SK-N-SH (cell line): ENCODE data around the gene JAG1. TPM values are rescaled to one million over a fixed set of nuclear protein-coding genes. Genes with fewer than 3 reads are reported as not detected.

Experiments
- CTCF ChIA-PET: fragments of 300-600, 350-600 bp; formaldehyde crosslinking; extraction: SDS; loops from one replicate; lab custom pipeline; 2021; lab: Yijun Ruan, JAX
- POLR2A ChIA-PET: fragments of 350-600 bp; sonication (Branson Sonifier 250); formaldehyde crosslinking; extraction: SDS; loops from one replicate; lab custom pipeline; 2020; ENCODE audit warnings: antibody characterized with exemption, inconsistent platforms; lab: Yijun Ruan, JAX
- DNase-seq: peaks from one replicate; pipeline ENCODE4 v3.0.0; 2012
- H2AFZ ChIP-seq: fragments of 200-600 bp; sonication (generic); 2 replicates; pipeline ENCODE4 v1.8.1; 2016; ENCODE audit warnings: antibody characterized with exemption, mild to moderate bottlenecking, low read depth
- H3F3A ChIP-seq: fragments of 200-600 bp; sonication (generic); replicated peaks from 2 replicates; pipeline ENCODE3; 2016; ENCODE audit warnings: antibody characterized with exemption, mild to moderate bottlenecking; ENCODE audit not compliant: insufficient read depth
- H3K27ac ChIP-seq, 2 experiments: fragments of 200-500 bp in 1 of 2; fragments of 200-600 bp in 1 of 2; sonication (Bioruptor generic) in 1 of 2; sonication (generic), shearing (Covaris generic) in 1 of 2; 2 replicates each; pipeline versions ENCODE4 v1.5.1 to v1.6.1; 2014 to 2016; ENCODE audit warnings: low read depth in 2 of 2, inconsistent platforms in 1 of 2, low read length in 1 of 2, mild to moderate bottlenecking in 1 of 2, mixed read lengths in 1 of 2
- H3K27me3 ChIP-seq: fragments of 200-600 bp; sonication (generic), shearing (Covaris generic); 2 replicates; pipeline ENCODE4 v1.6.1; 2016; ENCODE audit warnings: mixed run types; ENCODE audit not compliant: insufficient read depth
- H3K36me3 ChIP-seq, 2 experiments: fragments of 200-500 bp in 1 of 2; fragments of 200-600 bp in 1 of 2; sonication (Bioruptor generic) in 1 of 2; sonication (generic) in 1 of 2; replicated peaks in 1 of 2; 2 replicates each; pipeline versions ENCODE3 to v1.5.1; 2014 to 2016; ENCODE audit warnings: low read length in 1 of 2, mild to moderate bottlenecking in 1 of 2; ENCODE audit not compliant: insufficient read depth in 2 of 2, control insufficient read depth in 1 of 2
- H3K4me1 ChIP-seq, 2 experiments: fragments of 200-500 bp in 1 of 2; fragments of 200-600 bp in 1 of 2; sonication (Bioruptor generic) in 1 of 2; sonication (generic), shearing (Covaris generic) in 1 of 2; 2 replicates each; pipeline versions ENCODE4 v1.5.1 to v1.6.1; 2014 to 2016; ENCODE audit warnings: low read depth in 1 of 2, low read length in 1 of 2, mixed run types in 1 of 2; ENCODE audit not compliant: insufficient read depth in 2 of 2, control insufficient read depth in 1 of 2
- H3K4me2 ChIP-seq: fragments of 200-600 bp; sonication (generic), shearing (Covaris generic); 2 replicates; pipeline ENCODE4 v1.6.1; 2017; ENCODE audit warnings: mixed run types
- H3K4me3 ChIP-seq, 2 experiments: fragments of 200-500 bp in 1 of 2; fragments of 200-600 bp in 1 of 2; sonication (Bioruptor generic) in 1 of 2; sonication (generic), shearing (Covaris generic) in 1 of 2; 2 replicates each; pipeline versions ENCODE4 v1.5.1 to v1.8.1; 2014 to 2016; ENCODE audit warnings: low read depth in 2 of 2, inconsistent platforms in 1 of 2, low read length in 1 of 2, mild to moderate bottlenecking in 1 of 2, mixed read lengths in 1 of 2, moderate library complexity in 1 of 2
- H3K79me2 ChIP-seq: fragments of 200-600 bp; sonication (generic); 2 replicates; pipeline ENCODE4 v1.8.1; 2017; ENCODE audit warnings: mild to moderate bottlenecking; ENCODE audit not compliant: insufficient read depth
- H3K9ac ChIP-seq: fragments of 200-600 bp; sonication (generic); 2 replicates; pipeline ENCODE4 v1.6.1; 2017; ENCODE audit warnings: mixed run types
- H3K9me2 ChIP-seq: fragments of 200-600 bp; sonication (generic); 2 replicates; pipeline ENCODE4 v1.6.1; 2017; ENCODE audit warnings: mixed run types
- H3K9me3 ChIP-seq: fragments of 200-600 bp; sonication (generic); 2 replicates; pipeline ENCODE4 v1.6.1; 2017; ENCODE audit warnings: mixed run types, mild to moderate bottlenecking, moderate library complexity
- H4K20me1 ChIP-seq: fragments of 200-600 bp; sonication (generic); 2 replicates; pipeline ENCODE4 v1.6.1; 2017; ENCODE audit warnings: mild to moderate bottlenecking, mixed run types; ENCODE audit not compliant: insufficient read depth
- CHD2 ChIP-seq: fragments of 150-350 bp; IDR thresholded peaks from 2 replicates; pipeline ENCODE4 v1.6.1; 2018; ENCODE audit warnings: low read length; ENCODE audit not compliant: partially characterized antibody
- FOSL2 ChIP-seq: IDR thresholded peaks from 2 replicates; pipeline ENCODE4 v1.4.0; 2012; ENCODE audit warnings: low read depth, mild to moderate bottlenecking, moderate library complexity, borderline replicate concordance
- FOXJ3 ChIP-seq: sonication (generic); formaldehyde crosslinking; IDR thresholded peaks from 2 replicates; pipeline ENCODE4 v1.5.1; 2020; ENCODE audit warnings: mild to moderate bottlenecking, missing genetic modification reagents
- GABPA ChIP-seq: IDR thresholded peaks from 2 replicates; pipeline ENCODE4 v1.4.0; 2012; ENCODE audit warnings: low read depth, mild to moderate bottlenecking
- IRF3 ChIP-seq: fragments of 150-350 bp; IDR thresholded peaks from 2 replicates; pipeline ENCODE4 v1.6.1; 2016; ENCODE audit warnings: mild to moderate bottlenecking, low read depth, low read length
- JUND ChIP-seq: IDR thresholded peaks from 2 replicates; pipeline ENCODE4 v1.4.0; 2012
- NFIC ChIP-seq: IDR thresholded peaks from 2 replicates; pipeline ENCODE4 v1.4.0; 2012; ENCODE audit warnings: borderline replicate concordance
- RCOR1 ChIP-seq: fragments of 150-350 bp; IDR thresholded peaks from 2 replicates; pipeline ENCODE4 v1.6.1; 2017; ENCODE audit warnings: antibody characterized with exemption, low read length
- SMC3 ChIP-seq: IDR thresholded peaks from 2 replicates; pipeline ENCODE4 v1.6.1; 2012; ENCODE audit warnings: low read depth, low read length, improper control_type of control experiment
- TCF12 ChIP-seq: IDR thresholded peaks from 2 replicates; pipeline ENCODE4 v1.4.0; 2012
- TEAD4 ChIP-seq: IDR thresholded peaks from 2 replicates; pipeline ENCODE4 v1.4.0; 2012; ENCODE audit warnings: mild to moderate bottlenecking, borderline replicate concordance; ENCODE audit not compliant: insufficient read depth
- ZBTB33 ChIP-seq: IDR thresholded peaks from 2 replicates; pipeline ENCODE4 v1.4.0; 2012; ENCODE audit warnings: low read depth, borderline replicate concordance
- WGBS: methylation state at CpG from one replicate; pipeline ENCODE4 v1.1.6; 2017; ENCODE audit warnings: low lambda C conversion rate; 5-methylcytosine and 5-hydroxymethylcytosine counted together
- polyA plus RNA-seq, 3 experiments: library from polyadenylated mRNA; depleted of rRNA; stranded (reverse); fragments of >200 nt; gene quantifications; 2 replicates each; pipeline ENCODE4 v1.2.3, GENCODE V29; 2012

The JAG1 gene
- polyA plus RNA-seq, 1 of the 3 experiments (the other 2 are of a cell fraction), result 6.0 TPM

- 96% methylated on average over 7 of the region's 7 CpGs for WGBS
- Histone ChIP-seq H3K27ac (no peak overlapping the region), H3K36me3 (peaks cover 55 to 83% of the 10 kb centered on the region in 2 experiments), H4K20me1 (no peaks in the 10 kb centered on the region; the same call in 1 of the 2 replicates), H2AFZ (no peak overlapping the region), H3F3A (peaks cover 41% of the 10 kb centered on the region), H3K4me1 (peaks cover 7 to 48% of the 10 kb centered on the region in 2 experiments; a peak in 3 of 4 replicates), H3K79me2 (peaks cover 13% of the 10 kb centered on the region), H3K4me2 (no peak overlapping the region), H3K9me3 (no peaks in the 10 kb centered on the region), H3K9ac (no peak overlapping the region), H3K4me3 (no peak overlapping the region), H3K9me2 (no peaks in the 10 kb centered on the region), H3K27me3 (no peaks in the 10 kb centered on the region)
- ChIA-PET POLR2A (no interaction called here), CTCF (no interaction called here)
- DNase-seq, result no peak
- TF ChIP-seq JUND (no peak), RCOR1 (no peak), GABPA (no peak), FOSL2 (no peak), CHD2 (no peak), IRF3 (no peak)
These were observed 31.9 kb downstream of the JAG1 start for GRCh38 chr20:10641893-10642292.

DNA sequence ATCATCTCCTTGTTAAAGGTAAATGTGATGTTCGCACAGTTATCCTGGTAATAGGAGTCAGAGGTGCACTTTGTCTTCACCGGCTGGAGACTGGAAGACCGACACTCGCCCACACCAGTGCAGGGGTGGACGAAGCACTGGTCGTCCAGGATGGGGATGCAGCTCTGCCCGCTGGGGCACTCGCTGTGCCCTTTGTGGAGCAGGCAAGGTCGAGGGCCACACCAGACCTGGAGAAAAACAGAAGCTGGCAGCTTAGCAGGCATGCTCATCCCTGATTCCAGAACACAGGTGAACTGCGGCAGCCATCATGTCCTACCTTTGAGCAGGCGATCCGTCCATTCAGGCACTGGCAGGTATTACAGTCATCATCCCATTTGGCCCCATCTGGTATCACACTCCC lies 32.3 kb downstream of the JAG1 start:
- no peak overlapping the region for H3K9ac ChIP-seq
- POLR2A ChIA-PET, result no interaction called here

GRCh38 chr20:10640897-10641296 lies 32.9 kb downstream of the JAG1 start:
- Histone ChIP-seq H2AFZ (no peak overlapping the region), H3K36me3 (peaks cover 52 to 73% of the 10 kb centered on the region in 2 experiments), H3K9ac (no peak overlapping the region), H3K79me2 (peaks cover 13% of the 10 kb centered on the region), H3K4me1 (peaks cover 16 to 56% of the 10 kb centered on the region in 2 experiments; a peak in 3 of 4 replicates), H3K27me3 (no peaks in the 10 kb centered on the region), H3F3A (peaks cover 45% of the 10 kb centered on the region), H3K4me2 (no peak overlapping the region), H3K27ac (no peak overlapping the region), H3K4me3 (no peak overlapping the region), H3K9me2 (no peaks in the 10 kb centered on the region), H4K20me1 (no peaks in the 10 kb centered on the region; the same call in 1 of the 2 replicates), H3K9me3 (no peaks in the 10 kb centered on the region)
- no peak for DNase-seq
- WGBS, result 93% methylated on average over 12 of the region's 12 CpGs
- TF ChIP-seq NFIC (no peak), SMC3 (no peak), TCF12 (no peak), TEAD4 (no peak), ZBTB33 (no peak), FOXJ3 (CRISPR knock-in tag) (no peak), GABPA (no peak), FOSL2 (no peak)
- POLR2A ChIA-PET, result no interaction called here
- CTCF ChIA-PET, result no interaction called here

More for the DNA sequence above, 32.3 kb downstream of the JAG1 start:
- 96% methylated on average over 9 of the region's 12 CpGs for WGBS
- H3K36me3 ChIP-seq, result peaks cover 55 to 79% of the 10 kb centered on the region in 2 experiments
- CTCF ChIA-PET, result no interaction called here
- peaks cover 13% of the 10 kb centered on the region for H3K79me2 ChIP-seq
- TF ChIP-seq RCOR1, result no peak
- H3K4me1 ChIP-seq, result peaks cover 12 to 51% of the 10 kb centered on the region in 2 experiments; a peak in 3 of 4 replicates
- no peaks in the 10 kb centered on the region for H3K27me3 ChIP-seq
- no peaks in the 10 kb centered on the region; the same call in 1 of the 2 replicates for H4K20me1 ChIP-seq
- no peaks in the 10 kb centered on the region for H3K9me2 ChIP-seq
- no peak for DNase-seq
- H3K4me2 ChIP-seq, result no peak overlapping the region
- no peak overlapping the region for H3K4me3 ChIP-seq
- H2AFZ ChIP-seq, result no peak overlapping the region
- H3K27ac ChIP-seq, result no peak overlapping the region
- peaks cover 41% of the 10 kb centered on the region for H3F3A ChIP-seq
- H3K9me3 ChIP-seq, result no peaks in the 10 kb centered on the region
